ENCODE results near the gene SPHKAP.
"Not testable (repeated sequence)": the region's sequence is repeated elsewhere in the genome, so short reads cannot be mapped to it uniquely, and the experiment has no call there.

The SPHKAP gene

DNA sequence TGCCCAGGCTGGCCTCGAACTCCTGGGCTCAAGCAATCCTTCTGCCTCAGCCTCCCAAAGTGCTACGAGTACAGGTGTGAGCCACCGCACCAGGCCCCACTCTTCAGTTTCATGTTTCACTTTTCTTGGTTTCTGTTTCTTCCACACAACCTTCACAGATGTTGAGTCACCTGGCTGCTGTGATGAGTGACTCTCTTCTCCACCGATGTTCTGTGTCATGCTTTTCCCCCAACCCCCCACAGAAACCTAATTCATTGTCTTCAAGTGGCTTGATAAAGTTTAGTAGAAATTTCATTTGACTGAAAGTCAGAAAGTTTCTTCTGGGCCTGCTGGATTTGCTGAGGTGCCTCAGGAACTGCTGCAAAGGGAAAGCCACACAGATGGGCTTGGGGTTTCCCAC, 78.5 kb downstream of the SPHKAP start:
- no peak for FAIRE-seq
- no peak for DNase-seq (ENCODE audit: insufficient read length, low spot score)

DNA sequence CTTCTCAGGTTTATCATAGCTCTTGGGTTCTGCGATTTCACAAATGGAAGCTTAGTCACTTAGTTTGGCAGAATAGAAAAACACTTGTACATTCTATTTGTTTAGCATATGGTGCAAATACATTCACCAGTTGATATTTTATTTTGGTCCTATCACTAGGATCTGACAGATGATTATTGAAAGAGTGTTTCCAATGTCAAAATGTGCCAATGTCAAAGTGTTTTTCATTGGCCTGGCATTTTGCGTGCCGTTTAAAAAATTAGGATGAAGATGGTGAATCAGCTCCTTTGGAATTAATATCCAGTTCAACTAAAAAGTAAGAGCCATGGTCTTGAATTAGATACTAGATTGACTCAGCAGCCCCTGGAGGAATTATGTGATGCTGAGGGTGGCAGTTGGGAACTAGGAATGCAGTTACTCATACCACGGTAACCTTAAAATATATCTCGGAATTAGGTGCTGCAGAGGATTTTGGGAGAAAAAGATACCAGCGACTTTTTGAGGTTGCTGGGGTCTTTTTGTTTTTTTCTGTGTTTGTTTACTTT, 87.0 kb downstream of the SPHKAP start:
- DNase-seq (ENCODE audit: insufficient read length, low spot score), result peak; percentile 29
- peak; percentile 9 for FAIRE-seq

DNA sequence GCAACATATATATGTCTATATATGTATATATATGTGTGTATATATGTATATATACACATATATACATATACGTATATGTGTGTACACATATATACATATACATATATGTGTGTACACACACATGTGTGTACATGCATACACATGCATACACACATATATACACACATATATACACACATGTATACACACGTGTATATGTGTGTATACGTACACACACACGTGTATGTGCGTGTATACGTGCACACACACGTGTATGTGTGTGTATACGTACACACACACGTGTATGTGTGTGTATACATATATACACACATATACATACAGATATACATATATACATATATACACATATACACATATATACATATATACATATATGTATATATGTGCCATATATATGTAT, 89.4 kb downstream of the SPHKAP start:
- FAIRE-seq, result peak; percentile 57
- DNase-seq (ENCODE audit: insufficient read length, low spot score), result no peak

DNA sequence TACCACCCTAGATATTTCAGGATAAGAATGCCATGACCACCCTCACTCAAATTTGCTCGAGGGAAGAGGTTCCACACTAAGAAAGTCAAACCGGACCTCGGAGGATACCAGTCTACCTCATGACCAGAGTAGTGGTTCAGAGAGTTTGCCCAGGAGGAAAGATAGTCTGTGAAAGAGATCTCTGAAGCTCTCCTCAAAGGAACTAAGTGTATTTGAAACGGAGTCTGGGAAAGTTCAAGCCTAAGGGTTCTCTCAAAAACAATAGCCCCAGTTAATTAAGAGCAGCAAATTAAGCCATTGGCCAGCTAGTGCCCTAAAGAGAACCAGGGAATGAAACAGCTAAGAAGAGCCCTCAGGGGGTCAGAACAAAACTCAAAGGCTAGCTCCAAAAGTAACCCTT, 94.9 kb downstream of the SPHKAP start:
- no peak for DNase-seq (ENCODE audit: insufficient read length, low spot score)
- no peak for FAIRE-seq

DNA sequence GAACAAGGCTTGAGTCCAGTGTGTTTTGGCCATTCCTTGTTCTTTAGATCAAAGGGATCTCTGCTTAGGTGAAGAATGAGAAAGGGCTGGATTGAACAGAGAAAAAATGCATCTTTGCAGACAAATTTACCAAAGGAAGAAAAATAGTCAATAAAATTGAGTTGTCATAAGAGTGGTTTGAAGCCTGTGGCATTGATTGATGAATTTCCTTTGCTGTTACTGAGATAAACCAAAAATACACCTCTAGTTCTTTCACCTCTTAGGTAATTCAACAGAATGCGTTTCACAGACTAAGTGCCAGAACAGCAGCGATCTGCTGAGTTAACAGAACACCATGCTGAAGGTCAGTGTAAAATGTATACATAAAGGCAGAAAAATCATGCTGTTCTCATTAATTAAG, 96.8 kb downstream of the SPHKAP start:
- DNase-seq (ENCODE audit: insufficient read length, low spot score) (no peak), FAIRE-seq (no peak)

DNA sequence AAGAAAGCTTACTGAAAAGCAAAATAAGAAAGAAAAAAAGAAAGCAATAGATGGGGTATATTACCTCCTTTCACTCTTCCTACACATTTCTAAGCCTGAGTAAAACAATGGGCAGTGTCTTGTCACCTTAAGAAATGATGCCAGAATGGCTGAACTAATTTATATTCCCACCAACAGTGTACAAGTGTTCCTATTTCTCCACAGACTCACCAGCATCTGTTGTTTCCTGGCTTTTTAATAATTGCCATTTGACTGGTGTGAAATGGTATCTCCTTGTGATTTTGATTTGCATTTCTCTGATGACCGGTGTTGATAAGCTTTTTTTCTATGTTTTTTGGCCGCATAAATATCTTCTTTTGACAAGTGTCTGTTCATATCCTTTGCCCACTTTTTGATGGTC, 98.4 kb downstream of the SPHKAP start:
- no peak for FAIRE-seq
- no peak for DNase-seq (ENCODE audit: insufficient read length, low spot score)

DNA sequence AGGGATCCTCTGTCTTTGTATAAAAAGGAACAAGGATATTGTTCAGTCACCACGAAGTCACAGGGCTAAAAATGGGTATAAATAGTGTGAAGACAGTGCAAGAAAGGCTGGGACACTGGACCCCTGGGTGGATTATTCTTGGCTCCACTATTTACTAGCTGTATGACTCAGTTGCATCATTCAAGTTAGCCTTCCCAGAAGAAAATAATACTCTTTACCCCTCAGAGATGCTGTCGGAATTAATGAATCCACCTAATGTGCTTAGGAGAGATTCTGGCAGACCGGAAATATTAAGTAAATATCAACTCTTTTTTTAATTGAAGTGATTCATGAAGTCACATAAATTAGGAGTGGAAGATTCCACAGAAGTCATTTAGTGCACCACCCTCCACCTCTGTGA, 98.9 kb downstream of the SPHKAP start:
- FAIRE-seq (no peak), DNase-seq (ENCODE audit: insufficient read length, low spot score) (no peak)

DNA sequence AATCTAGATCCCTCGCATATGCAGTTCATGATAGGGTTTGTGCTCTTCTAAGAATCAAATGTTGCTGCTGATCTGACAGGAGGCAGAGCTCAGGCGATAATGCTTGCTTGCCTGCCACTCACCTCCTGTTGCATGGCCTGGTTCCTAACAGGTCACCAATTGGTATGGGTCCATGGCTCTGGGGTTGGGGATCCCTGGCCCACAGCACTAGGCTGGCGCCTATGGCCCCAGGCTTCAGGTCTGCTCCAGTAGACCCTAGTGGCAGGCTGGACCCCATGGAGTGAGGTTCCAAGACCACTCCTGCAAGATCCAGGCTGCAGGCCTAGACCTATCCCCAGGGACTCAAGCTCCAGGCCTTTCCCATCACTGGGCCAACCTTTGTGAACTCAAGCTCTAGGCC, 102.3 kb downstream of the SPHKAP start:
- DNase-seq (ENCODE audit: insufficient read length, low spot score), result no peak
- FAIRE-seq, result no peak

DNA sequence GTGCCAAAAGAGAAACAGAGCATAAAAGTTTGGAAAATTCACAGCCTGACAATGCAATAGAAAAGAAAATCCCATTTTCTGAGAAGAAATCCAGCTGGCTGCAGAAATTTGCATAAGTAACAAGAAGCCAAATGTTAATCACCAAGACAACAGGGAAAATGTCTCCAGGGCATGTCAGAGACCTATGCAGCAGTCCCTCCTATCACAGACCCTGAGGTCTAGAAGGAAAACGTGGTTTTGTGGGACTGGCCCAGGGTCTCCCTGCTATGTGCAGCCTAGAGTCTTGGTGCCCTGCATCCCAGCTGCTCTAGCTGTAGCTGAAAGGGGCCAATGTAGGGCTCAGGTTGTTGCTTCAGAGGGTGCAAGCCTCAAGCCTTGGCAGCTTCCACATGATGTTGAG, 104.8 kb downstream of the SPHKAP start:
- not testable (repeated sequence) for FAIRE-seq; DNase-seq (ENCODE audit: insufficient read length, low spot score)

DNA sequence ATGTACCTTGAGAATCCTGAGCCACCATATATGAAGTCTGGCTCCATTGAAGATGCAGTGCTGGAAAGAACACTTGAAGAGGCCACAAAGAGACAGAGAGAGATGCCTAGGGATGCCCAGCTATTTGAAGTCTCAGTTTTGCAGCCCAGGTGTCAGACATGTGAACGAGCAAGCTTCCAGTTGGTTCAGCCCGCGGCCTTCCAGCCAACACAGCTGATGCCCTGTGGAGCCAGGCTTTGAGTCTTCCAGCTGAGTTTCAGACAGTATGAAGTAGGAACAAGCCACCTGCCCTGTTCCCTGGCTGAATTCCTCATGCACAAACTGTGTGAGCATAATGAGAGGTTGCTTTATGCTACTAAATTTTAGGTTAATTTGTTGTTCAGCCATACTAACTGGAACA, 108.8 kb downstream of the SPHKAP start:
- DNase-seq (ENCODE audit: insufficient read length, low spot score) (no peak), FAIRE-seq (no peak)

DNA sequence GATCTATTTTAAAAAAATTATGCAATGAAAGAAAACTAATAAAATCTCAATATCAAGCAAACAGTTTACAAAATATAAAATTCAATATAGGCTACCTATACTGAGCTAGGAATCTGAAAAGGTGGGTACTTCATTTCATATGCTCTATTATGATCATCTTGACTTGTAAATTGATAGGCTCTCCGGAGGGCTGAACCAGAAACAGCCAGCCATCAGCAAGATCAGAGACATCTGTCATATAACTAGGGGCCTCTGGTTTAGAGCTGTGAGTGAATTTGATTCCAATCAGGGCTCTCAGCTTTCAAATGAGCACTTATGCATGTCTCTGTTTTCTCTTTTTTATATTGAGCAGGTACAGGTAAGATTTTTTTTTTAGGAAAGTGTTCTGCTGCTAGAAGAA, 114.2 kb downstream of the SPHKAP start:
- FAIRE-seq, result no peak
- DNase-seq (ENCODE audit: insufficient read length, low spot score), result no peak

DNA sequence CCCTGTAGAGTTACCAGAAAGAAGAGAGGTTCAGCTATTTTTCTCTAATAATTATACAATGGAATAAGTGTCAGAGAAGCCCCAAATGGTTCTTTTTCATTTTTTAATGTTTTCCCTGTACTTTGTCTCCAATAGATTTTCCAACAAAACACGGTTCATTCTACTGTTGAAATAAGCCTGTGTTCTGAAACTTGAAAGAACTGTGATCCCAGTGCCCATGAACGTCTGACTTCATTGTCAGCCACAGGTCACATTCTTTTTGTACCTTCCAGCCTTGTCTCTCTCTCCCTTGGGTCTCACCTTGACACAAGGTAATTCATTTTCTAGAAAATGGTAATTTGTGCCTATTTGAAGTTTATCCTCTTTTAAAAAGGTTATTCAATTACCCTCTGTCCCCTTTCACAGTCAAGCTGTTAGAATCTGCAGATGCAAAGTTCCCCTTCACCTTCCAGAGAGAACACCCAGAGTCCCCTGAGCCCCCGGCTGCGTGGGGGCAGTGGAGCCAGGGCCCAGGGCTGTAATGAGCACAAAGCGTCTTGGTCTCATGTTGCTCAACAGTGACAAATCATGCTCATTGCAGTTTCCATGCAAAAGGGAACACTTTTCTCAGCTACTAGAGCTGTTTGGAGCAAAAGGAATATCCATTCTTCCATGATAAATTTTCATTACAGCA, 115.2 kb downstream of the SPHKAP start:
- DNase-seq (ENCODE audit: insufficient read length, low spot score), result no peak
- FAIRE-seq, result no peak

DNA sequence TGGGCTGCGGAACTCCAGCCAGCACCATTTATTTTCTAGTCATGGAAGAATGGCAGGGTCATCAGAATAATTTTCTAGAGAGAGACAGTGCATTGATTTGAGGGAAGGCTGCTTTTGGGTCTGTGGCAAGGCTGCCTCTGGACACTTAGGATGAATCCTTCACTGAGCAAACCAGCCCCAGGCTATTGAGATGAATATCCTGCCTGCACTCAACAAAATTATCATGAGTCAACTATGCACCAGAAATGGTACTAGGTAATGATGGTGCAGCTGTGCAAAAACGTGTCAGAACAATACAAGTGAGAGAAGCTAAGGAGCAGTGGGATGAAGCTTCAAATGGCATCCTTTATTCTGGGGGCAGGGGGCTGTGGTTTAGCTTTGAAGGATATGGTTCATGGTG, 115.8 kb downstream of the SPHKAP start:
- DNase-seq (ENCODE audit: insufficient read length, low spot score) (peak; percentile 3), FAIRE-seq (peak; percentile 36)

DNA sequence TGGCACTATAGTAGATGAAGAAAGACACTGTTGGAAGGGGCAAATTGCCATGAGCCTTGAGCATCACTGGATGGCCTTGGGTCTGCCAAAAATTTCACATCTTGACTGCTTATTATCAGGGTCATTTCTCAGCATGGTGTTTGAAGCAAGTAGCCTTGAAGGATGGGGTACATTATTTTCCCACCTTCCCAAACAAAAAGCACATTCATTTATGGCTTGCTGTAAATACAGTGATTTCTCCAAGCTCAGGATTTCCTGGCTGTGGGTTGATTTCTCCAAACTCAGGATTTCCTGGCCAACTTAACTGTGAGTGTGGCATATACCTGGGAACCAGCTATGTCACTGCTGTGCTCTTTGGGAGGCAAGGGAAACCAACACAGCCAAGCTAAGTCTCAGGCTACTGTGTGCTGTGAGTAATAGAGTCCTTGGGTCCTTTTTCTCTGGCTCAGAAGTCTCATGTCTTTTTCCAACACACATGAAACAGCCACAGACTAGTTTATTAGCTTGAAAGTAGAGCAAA, 116.6 kb downstream of the SPHKAP start:
- no peak for DNase-seq (ENCODE audit: insufficient read length, low spot score)
- no peak for FAIRE-seq

DNA sequence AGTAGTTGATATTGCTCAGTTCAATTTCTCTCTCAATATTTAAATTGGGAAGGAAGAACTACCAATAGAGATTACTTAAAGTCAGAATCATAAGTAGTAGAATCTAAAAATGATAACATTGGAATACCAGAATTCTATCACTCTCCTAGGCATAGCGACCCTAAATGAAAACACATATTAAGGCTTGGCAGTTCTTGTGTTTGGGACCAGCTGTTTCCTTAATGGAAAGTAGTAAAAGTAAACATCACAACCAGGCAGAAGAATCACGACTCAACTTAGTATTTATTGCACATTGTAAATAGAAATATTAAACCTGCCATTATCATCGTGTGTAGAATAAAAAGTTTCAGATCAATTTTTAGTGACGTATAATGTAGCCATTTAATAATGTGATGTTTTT, 117.5 kb downstream of the SPHKAP start:
- no peak for FAIRE-seq

DNA sequence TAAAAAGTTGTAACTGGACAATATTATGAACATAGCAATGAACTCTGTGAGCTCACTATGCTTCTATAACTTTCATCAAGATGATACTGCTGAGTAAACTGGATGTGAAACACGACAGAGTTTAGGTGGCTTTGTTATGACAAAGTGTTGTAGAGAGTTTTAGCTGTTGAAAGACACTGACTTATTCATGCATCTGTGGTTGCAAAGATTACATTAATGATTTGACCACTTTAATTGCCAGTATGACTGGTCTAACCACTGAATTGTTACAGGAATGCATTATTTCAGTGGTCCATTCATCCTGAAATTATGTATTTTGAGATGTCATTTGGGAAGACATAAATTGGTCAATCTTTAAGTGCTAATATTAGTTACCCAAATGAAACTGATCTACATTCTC, 117.9 kb downstream of the SPHKAP start:
- DNase-seq (ENCODE audit: insufficient read length, low spot score), result no peak
- no peak for FAIRE-seq

More for the DNA sequence above, 117.5 kb downstream of the SPHKAP start:
- no peak for DNase-seq (ENCODE audit: insufficient read length, low spot score)

DNA sequence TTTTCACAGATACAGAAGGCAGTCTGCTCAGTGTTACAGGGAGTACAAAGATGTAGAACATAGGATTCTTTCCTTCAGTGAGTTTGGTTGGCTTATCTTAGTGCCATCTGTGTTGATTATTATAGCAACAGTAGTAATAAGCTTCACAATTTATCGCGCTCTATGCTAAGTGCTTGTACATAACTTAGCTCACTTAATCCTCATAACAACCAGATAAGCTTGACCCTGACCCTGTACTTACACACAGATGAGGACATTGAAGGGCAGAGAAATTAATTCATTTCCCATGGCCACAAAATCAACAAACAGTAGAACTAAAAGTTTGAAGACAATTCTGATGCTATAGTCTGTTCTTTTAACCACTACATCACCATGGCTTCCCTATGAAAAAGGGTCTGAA, 121.8 kb downstream of the SPHKAP start:
- no peak for DNase-seq (ENCODE audit: insufficient read length, low spot score)
- no peak for FAIRE-seq

DNA sequence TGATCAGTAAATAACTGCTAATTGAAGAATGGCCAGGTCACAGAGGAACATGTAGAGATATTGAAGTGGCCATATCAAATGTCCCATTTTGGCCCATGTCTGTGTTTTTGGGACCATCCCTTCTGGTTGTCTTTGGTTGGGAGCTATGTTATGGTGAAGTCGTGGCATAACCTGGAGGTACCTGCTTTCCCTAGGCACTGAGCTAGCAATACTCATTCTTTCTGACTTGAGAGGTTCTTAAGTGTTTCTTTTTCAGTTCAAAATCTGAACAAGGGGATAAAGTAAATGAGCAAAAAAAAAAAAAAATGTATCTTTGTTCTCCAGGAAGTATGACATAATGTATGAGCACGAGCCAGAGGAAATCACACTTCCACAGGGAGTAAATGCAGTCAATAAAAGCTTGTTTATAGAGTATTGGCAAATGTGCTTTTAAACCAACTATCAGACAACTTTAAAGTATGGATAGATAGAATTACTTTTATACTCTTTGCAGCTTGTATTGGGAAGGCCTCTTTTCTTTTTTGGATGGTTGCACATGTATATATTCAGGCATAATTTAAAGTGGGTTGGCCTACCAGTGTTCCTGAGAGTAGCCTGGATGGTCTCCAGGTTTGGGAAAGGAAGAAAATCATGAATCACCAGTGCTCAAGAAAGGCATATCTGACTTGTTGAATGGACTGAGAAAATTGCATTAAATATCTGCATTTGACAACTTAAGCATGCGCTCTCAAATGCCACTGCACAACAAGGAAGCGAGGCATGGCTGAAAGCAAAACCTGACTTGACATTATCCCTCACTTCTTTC, 125.0 kb downstream of the SPHKAP start:
- no peak for FAIRE-seq
- DNase-seq (ENCODE audit: insufficient read length, low spot score), result no peak

DNA sequence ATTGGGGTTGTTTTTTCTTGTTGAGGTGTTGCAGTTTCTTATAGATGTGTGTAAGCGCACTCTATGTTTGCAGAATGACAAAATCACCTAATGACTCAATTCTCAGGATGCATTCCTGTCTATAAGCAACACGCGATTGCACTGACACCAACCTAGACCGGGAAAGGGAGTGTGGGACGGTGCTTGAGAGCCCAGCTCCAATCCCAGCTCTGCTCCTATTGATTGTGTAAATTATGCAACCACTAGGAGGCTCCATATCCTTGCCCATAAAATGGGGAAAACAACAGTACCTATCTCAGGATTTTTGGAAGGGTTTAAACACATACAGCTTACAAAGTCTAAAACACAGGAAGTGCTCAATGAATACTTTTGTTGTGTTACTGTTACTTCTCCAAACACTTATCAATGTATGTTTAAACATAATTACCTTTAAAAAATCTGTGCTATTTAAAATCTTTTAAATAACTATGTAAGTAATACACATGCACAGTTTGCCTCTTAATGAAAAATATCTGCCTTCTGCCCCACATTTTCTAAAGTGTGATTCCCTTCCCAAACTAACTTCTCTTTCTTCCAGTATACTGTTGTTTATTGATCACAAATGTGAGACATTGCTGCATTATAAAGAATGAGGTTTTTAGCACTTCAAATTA, 132.5 kb downstream of the SPHKAP start:
- peak; percentile 32 for DNase-seq (ENCODE audit: insufficient read length, low spot score)
- FAIRE-seq, result no peak

DNA sequence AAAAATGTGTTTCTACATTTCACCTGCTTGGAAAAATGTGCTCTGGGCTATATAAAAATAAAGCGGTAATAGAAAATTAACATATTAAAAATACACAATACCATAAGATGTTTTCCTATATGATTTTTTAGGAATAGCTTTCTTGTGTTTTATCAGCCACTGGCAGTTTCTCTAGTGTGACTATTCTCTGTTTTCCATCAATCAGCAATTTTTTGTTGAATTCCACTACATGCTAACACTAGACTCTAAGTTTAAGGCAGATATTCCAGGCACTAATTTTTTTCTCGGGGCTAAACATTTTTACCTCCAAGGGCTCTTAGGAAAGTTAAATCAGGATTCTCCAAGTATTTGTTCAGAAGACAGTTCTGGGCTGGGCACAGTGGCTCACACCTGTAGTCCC, 140.5 kb downstream of the SPHKAP start:
- no peak for FAIRE-seq

More for the DNA sequence above, 140.5 kb downstream of the SPHKAP start:
- no peak for DNase-seq (ENCODE audit: insufficient read length, low spot score)

All from HTR-8/SVneo (cell line).